Endometrial microvascular endothelial cells (primary cell): ENCODE data around the gene NFATC2. TPM values are rescaled to one million over a fixed set of nuclear protein-coding genes. Genes with fewer than 3 reads are reported as not detected.

ENCODE experiments used
- in situ Hi-C: cut with HindIII; loops from 2 replicates; pipeline ENCODE4 v1.10.0; 2017; ENCODE audit warnings: low sequenced_read_pairs, low pct_unique_long_range_greater_than_20kb; ENCODE audit errors: inconsistent ontology term
- total RNA-seq: library from RNA; depleted of rRNA; stranded (reverse); fragments of >200 nt; gene quantifications from one replicate; pipeline ENCODE4 v1.2.3, GENCODE V29; 2015; ENCODE audit errors: inconsistent ontology term

Gene NFATC2
- total RNA-seq, 1 donor from 2014 or later, result 2.5 TPM

DNA sequence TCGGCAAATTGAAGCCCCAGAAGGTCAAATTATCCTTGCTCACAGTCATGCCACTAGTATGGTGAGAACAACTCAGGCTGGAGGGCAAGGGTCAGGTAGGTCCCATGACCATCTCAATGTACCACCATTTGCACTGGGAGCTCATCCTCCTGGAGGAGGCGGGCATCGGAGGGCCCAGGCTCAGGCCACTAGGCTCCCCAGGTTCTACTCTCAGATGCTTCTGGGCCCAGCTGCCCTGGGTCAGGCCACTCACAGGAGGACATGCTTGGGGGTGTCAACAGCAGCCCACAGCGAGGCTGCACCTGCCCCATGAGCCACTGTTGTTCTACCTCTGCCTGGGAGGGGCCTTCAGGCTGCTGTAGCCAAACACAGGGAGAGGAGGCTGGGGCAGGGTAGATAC lies 39.1 kb downstream of the NFATC2 start:
- in situ Hi-C loops, result no loop called here

DNA sequence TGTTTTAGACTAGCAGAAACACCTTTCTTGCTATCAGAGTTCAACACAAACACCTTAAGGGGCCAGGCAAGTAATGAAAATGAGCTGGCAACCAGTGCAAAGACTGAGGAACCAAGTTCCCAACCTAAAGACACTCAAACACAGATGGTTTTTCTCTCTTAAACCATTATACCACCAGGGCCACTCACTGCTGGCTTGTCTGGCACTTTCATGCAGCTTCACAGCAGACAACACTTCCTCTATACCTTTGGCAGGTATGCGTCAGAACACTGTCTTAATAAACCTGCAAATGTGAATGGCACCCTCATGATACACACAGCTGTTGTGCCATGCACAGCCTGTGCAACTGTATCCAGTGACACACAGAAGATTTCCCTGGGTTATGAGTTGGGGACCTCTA lies 41.6 kb downstream of the NFATC2 start:
- in situ Hi-C loops, result no loop called here

DNA sequence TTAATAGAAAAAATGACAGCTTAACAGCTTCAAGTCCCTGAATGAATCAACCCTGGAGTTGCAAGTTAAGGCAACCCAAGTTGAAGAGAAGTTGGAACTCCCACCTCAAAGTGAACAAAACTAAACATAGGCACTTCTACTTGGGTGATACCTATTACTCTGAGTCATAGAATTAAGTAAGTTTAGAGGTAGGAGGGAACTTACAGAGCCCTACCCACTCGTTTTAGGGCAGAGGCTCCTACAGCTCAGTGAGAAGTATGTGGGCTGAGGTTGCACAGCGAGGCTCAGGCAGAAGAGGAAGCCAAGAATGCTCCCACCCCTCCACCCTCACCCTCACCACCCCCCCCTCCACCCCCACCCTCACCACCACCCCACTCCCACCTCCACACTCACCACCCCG lies 42.2 kb downstream of the NFATC2 start:
- in situ Hi-C loops, result no loop called here

DNA sequence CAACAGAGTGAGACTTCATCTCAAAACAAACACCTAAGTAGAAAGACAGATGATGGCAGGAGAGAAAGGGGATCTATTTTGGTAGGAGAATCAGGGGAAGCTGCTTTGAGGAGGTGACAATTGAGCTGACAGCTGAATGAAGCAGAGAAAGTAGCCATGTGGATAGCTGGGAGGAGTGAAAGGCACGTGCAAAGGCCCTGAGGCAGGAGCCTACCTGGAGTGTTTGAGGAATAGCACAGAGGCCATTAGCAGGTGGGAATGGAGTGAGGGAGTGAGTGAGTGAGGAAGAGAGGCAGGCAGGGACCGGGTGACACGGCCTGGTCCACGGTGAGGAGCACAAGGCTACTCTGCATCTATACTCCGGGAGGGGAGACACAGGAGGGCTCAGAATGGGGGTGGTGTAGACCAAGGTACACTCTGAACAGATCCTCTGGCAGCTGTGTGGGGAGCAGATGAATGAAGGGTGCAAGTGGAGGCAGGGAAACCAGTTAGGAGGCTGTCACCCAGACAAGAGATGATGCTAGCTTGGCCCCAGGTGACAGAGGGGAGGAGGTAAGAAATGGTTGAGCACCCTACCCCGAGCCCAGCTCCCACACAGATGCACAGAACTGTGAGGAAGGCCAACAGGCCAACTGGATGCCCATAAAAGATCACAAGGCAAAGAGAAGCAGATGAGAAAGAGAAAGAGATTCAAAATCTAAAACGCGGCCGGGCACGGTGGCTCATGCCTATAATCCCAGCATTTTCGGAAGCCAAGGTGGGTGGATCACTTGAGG lies 43.6 kb downstream of the NFATC2 start:
- in situ Hi-C loops, result no loop called here

DNA sequence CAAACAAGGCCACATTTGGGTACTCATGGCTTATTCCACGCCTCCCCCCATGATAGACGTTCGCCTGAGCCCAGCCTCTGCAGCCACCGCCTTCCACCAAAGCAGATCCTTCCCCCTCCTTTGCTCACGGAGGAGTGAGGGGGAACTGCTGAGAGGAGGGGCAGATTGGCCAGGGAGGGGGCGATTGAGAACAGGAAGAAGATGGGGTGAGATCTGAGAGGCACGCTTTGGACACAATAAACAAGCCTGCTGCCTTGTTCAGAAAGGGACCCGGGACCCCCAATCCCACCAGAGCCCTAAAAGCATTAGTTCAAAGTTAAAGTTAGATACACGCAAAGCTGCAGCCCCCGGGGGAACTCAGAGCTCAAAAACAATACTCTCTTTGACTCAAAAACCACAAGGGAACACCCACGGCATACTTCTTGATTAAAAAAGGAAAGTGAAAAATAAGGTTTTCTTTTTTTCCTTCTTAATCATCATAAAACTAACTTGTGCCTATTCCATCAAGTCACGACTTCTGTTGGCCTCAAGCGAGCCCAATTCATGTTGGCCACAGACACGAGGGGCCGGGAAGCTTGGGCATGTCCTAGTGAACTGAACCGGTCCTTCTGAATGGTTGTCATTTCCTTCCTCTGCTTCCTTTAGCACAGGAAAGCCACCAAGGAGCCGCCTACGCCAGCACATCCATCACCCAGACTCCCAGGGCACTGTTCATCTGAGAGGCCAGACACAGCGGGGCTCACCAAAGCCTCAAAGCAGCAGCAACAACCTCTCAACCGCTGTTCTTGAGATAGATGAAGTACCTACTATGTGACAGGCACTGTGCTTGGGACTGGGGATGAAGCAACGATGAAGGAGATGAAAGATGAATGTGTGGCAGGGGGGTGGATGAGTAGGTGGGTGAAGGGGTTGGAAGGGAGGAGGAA lies 44.7 kb downstream of the NFATC2 start:
- in situ Hi-C loops, result no loop called here

DNA sequence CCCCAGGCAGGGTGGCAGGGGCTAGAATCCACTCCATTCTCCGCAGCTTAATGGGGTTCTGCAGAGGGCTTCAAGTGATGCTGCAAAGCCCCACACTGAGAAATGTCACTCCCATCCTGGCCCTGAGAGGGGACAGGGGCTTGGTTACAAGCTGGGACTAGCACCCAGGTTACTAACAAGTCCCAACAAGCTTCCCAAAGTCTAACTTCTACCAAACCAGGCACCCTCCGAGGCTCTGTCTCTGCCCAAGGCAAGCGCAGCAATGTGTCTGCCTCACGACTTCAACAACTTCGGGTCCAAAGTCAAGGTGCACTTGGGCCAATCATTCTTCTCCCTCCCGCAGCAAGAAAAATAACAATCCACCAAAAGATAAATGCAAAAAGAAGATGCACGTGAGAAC lies 45.6 kb downstream of the NFATC2 start:
- in situ Hi-C loops, result no loop called here

DNA sequence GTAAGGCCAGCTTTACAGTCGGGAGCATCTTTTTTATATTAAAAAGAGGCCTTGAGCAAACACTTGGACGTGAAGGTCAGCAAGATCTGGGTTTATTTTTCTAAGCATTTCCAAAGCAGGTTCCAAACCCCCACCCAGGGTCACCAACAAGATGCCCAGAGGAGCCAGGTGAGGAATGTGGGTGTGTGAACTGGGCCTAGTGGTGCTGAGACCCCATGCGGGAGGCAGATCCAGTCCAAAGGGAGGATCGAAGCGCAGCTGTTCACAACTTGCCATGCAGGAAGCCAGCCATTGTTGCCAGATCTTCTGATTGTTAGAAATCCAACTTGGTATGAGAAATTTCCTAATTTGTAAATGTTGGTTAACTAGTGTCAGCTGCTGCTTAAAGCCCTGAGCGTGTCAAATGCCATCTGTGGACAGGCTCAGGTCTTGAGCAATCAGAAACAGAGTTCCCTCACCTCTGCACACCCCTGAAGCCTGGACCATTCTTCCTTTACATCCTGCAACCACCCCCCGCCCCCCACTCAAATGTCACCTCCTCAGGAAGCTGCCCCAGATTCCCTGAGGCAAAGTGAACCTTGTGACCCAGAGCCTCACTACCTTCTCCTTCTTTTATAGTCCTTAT lies 46.5 kb downstream of the NFATC2 start:
- in situ Hi-C loops, result no loop called here

DNA sequence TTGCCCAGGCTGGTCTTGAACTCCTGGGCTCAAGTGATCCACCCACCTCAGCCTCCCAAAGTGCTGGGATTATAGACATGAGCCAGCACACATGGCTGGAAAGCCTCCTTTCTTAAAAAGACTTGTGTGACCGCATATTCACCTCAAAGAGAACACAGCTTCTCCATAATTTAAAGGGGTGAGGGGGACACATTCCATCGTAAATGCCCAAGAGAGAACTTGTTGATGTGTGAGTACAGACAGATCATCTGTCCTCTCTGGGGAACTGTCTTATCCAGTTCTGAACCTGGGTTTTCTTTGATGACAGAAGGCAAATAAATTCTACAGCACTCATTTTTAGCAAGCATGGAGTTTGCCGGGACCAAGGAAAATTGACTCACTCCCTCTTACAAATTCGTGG lies 47.2 kb downstream of the NFATC2 start:
- in situ Hi-C loops, result no loop called here

DNA sequence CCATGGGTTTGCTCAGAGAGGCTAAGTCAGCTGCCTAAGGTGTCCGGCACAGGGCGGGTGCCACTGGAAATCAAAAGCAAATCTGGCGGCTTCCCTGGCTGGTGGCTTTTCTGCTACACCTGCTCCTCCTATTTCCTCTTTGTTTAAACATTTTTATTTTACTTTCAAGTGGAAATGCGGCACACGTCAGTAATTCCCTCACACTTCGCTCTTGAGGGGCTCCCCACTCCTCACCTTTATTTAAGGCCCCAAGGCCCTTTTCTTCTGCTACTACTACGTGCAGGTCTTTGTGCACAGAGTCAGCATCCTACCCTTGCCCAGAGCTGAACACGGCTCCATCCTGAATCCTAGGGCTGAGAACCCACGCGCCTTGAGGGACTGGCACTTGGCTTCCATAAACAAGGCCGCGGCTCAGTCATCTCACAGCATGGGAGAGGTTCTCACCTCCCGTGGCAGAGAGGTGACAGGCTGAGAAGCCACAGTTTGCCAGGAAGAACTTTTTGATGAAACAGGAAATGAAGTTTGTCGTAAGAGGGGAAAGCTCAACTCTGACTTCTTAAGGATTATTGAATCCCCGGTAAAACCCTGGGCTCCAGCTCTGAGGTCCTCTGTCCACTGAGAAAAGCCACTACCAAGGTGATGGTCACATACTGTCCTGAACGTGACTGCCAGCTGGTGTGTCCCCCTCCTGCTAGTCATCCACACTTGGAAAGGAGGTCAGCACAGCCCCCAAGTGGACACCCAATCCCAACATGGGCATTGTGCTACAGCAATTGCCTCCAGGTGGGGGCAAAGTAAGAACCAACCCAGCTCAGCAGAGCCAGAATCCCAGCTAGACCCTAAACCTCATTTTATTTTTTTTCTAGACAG lies 48.0 kb downstream of the NFATC2 start:
- in situ Hi-C loops, result no loop called here

DNA sequence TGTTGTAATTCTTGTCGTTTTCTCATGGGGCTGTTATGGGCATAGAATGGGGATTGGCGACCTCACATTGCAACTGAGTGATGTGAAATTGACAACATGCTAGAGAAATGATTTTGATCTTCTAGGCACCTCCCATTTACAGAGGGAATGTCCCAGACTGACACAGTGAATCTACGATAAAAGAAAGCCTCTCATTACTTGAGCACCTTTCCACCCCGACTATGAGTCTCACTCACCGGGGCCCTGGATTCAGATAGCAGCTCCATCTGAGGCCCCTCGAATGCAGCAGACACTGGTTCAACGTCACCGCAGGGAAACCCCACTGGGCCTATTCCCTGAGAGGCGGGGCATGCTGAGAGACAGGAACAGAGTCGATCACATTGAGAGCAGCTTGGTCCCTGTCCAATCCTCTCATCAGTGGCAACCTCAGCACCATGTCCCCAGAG lies 49.1 kb downstream of the NFATC2 start:
- in situ Hi-C loops, result no loop called here

DNA sequence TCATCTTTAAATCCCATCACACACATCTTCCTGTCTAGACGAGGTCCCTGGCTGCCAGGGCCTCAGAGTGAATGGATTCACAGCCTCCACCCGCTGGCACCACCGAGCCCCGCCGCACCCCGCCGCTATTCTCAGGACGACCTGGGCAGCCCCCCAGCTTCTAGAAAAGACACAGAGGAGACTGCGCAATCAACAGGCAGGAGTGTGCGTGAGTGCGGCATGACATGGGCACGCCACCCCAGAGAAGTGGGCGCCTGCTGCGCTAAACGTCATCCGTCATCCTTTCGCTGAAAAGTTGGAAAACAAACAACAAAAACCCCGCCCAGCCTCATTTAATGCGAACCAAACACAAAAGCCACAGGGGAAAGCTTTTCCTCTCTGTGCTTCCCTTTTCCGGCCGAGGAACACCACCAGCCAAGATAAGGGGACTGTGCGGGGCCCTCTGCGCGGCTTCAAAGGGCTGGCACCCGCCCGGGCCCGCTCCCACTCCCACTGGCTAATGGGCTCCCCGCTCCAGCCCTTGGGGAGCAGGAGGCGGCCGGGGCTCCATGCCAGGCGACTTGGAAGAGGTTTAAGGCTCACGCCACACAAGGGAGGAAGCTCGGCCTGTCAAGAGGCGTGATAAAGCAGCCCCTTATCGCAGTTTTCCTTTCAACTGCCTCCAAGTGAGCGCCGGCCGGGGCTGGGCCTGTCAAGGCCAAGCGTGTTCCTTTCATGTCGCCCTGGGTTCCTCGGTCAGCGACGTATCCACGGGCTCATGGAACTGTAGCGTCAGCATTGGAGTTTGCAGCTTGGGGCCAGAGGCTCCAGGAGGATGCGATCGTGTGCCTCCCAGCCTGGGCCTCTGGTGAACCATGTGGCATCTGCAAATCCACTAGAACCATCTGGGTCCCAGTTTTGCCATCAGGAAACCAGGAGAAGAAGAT lies 50.1 kb downstream of the NFATC2 start:
- in situ Hi-C loops, result no loop called here

DNA sequence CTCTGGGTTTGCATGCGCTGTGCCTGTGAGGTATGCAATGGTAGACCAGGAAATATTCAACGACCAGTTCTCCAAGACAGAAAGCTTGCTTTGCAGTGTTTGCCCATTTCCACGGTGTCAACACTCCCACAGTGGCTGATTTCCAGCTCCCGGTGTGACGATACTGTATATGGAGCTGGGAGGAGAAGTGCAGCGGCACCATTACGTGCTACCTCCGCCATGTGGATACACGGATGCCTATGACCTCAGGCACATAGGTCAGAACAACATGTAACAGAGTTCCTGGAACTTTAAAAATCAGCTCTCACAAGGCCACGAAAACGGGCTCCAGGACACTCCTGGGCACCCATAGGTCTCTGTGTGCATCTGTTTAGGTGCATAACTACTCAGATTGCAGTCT lies 51.1 kb downstream of the NFATC2 start:
- in situ Hi-C loops, result no loop called here

DNA sequence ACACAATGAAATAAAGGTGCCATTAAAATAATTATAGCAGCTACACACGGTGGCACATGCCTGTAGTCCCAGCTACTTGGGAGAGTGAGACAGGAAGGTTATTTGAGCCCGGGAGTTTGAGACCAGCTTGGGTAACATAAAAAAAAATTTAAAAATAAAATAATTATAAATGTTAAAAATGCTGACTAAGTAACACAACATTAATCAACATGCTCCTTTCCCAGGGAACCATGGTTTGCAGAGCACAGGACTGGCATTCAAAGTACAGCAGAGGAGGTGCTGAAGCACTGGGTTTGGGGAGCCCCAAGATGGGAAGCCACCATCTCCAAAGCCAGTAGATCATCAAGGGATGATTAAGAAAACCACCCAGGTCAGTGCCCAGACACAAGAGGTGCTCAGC lies 51.9 kb downstream of the NFATC2 start:
- in situ Hi-C loops, result no loop called here

DNA sequence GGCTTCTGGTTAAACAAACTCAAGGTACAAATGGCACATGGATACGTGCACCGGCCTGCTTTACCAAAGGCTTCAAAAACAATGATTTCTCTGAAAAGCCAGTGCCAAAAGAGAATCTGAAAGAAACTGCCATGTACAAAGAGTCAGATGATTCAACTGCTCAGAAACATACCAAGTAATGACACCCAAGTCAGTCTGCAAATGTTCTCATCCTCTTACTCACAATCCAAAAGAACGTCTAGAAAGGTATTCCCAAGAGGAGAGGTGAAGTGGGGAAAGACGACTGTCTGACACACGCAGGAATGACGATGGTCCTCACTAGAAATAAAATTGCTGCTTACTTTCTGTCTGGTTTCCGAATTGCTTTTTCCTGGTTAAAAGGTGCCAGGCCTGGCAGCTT lies 52.9 kb downstream of the NFATC2 start:
- in situ Hi-C loops, result no loop called here

DNA sequence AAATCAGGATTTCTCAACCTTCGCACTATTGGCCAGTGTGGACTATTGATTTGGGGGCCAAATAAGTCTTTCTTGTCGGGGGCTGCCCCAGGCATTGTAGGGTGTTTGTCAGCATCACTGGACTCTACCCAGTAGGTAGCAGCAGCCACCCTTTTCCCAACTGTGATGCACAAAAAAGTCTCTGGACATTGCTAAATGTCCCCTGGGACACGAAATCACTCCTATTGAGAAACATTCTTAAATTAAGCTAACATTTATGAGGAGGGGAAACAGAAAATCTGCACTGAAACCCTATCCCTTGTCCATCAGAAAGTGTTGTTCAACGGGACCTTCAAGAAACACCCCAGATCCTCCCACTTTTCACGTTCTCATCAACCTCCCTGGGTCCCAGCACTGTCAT lies 54.2 kb downstream of the NFATC2 start:
- in situ Hi-C loops, result no loop called here

DNA sequence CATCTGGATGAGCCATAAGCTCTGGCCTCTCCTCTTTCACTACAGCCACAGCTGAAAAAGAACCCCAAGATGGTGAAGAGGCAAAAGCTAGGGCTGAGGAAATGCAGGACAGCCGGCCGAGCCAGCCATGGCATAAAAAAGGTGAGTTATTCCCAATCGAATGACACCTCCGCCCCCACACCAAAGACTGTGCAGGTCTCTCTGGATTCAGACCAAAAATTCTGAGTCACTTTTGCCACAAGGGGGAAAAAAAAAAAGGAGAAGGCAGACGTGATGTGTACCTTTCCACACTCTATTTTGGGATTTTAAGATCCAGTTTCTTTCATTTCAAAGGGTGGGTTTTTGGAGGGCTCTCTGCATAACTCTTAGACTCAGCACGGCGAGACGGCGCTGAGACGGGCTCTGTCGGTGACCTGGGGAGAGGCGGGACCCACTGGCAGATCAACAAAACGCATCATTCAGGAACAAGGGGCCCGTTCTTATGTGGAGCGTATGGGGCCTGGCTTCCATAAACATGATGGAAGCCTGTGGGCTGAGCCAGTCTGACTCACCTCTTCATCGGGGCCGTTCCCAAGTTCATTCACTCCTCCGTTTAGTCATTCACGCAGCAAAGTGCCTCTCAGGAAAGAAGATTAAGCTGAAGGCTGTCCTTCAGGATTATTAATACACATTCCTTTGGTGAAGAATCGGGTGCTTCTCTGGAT lies 54.8 kb downstream of the NFATC2 start:
- in situ Hi-C loops, result no loop called here

DNA sequence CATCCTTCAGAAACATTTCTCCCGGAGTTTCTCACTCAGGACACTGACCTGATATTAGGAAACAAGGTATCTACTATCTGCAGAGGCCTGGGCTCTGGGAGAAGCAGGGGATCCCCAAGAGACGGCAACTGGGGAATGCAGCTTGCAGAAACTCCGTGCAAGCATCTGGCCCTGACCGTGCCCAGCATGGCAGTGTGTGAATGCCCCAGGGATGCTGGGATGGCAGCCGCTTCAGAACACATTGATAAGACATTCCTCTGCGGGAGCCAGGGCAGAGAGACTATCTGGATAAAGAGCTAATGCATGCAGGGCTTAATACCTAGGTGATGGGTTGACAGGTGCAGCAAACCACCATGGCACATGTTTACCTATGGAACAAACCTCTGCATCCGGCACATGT lies 55.4 kb downstream of the NFATC2 start:
- in situ Hi-C loops, result no loop called here
